NOMO-1 treated with dmso at 0.1 percent for 144 hours (cell line): ENCODE measurements around the gene MAPK12.

ENCODE experiments used
- DNase-seq: peaks from one replicate; lab custom pipeline; 2025; ENCODE audit not compliant: unreplicated experiment; lab: John Stamatoyannopoulos, UW

MAPK12 gene

GRCh38 chr22:50253046-50253915, 8.2 kb downstream of the MAPK12 start:
- DNase-seq, result no peak

GRCh38 chr22:50252082-50253045, 9.1 kb downstream of the MAPK12 start:
- DNase-seq, result peak; percentile 32

- DNase-seq, result no peak
These were observed 9.9 kb downstream of the MAPK12 start for GRCh38 chr22:50251477-50252081.

- DNase-seq, result peak; percentile 65
These were observed 10.7 kb downstream of the MAPK12 start, which contains the start of gene HDAC10 for GRCh38 chr22:50250555-50251476. HDAC10 (minus strand) TSS chr22:50251265; CDS start chr22:50251032, 233 bp downstream.

- no peak for DNase-seq
These were observed 11.3 kb downstream of the MAPK12 start for GRCh38 chr22:50250249-50250554.

- DNase-seq, result no peak
These were observed 11.9 kb downstream of the MAPK12 start for GRCh38 chr22:50249341-50250248.

- no peak for DNase-seq
These were observed 13.0 kb downstream of the MAPK12 start for GRCh38 chr22:50248196-50249081.

GRCh38 chr22:50247748-50248147, 13.7 kb downstream of the MAPK12 start:
- no peak for DNase-seq

GRCh38 chr22:50246242-50247175, 15.0 kb downstream of the MAPK12 start:
- no peak for DNase-seq

- DNase-seq, result no peak
These were observed 16.0 kb downstream of the MAPK12 start for GRCh38 chr22:50245214-50246072.

- DNase-seq, result peak; percentile 89
These were observed 16.9 kb downstream of the MAPK12 start, which contains the start of gene TUBGCP6 for GRCh38 chr22:50244420-50245213. TUBGCP6 (minus strand) TSS chr22:50245023; CDS start chr22:50244459, 564 bp downstream.

- no peak for DNase-seq
These were observed 17.6 kb downstream of the MAPK12 start for GRCh38 chr22:50243685-50244419.

- no peak for DNase-seq
These were observed 19.0 kb downstream of the MAPK12 start for GRCh38 chr22:50242406-50242949.

GRCh38 chr22:50238755-50239154, 22.7 kb downstream of the MAPK12 start:
- DNase-seq, result no peak
